MCF 10A (cell line): Measurements from ENCODE around the gene SLC25A4. TPM values are rescaled to one million over a fixed set of nuclear protein-coding genes. Genes with fewer than 3 reads are reported as not detected.

Source experiments
- BruUV-seq: library from RNA; stranded (reverse); fragments of 400-500 nt; replicated peaks from 2 replicates; lab custom pipeline; 2021; lab: Mats Ljungman, UMichigan
- CTCF ChIA-PET: fragments of 300-600 bp; sonication (Branson Sonifier 250); formaldehyde crosslinking; extraction: SDS; loops from one replicate; lab custom pipeline; 2021; ENCODE audit warnings: antibody characterized with exemption, inconsistent platforms; lab: Yijun Ruan, JAX
- POLR2A ChIA-PET: fragments of 300-600, 350-650 bp; sonication (Branson Sonifier 250); formaldehyde crosslinking; extraction: SDS; loops from one replicate; lab custom pipeline; 2020; ENCODE audit warnings: antibody characterized with exemption, inconsistent platforms; lab: Yijun Ruan, JAX
- DNase-seq: peaks from one replicate; pipeline ENCODE4 v3.0.0-alpha.2; 2018; ENCODE audit not compliant: unreplicated experiment
- H3K27ac Mint-ChIP-seq: one replicate; pipeline ENCODE4 v1.8.0; 2022; ENCODE audit warnings: mild to moderate bottlenecking, low read depth, mixed read lengths; ENCODE audit not compliant: unreplicated experiment
- H3K27me3 Mint-ChIP-seq: one replicate; pipeline ENCODE4 v1.8.0; 2022; ENCODE audit warnings: mixed read lengths; ENCODE audit not compliant: insufficient read depth, unreplicated experiment
- H3K36me3 Mint-ChIP-seq: one replicate; pipeline ENCODE4 v1.8.0; 2022; ENCODE audit warnings: mild to moderate bottlenecking, moderate library complexity, mixed read lengths; ENCODE audit not compliant: insufficient read depth, unreplicated experiment
- H3K4me1 Mint-ChIP-seq: one replicate; pipeline ENCODE4 v1.8.0; 2022; ENCODE audit warnings: mixed read lengths; ENCODE audit not compliant: insufficient read depth, unreplicated experiment
- H3K4me3 Mint-ChIP-seq: one replicate; pipeline ENCODE4 v1.8.0; 2022; ENCODE audit warnings: mild to moderate bottlenecking, moderate library complexity, mixed read lengths; ENCODE audit not compliant: unreplicated experiment
- H3K9me3 Mint-ChIP-seq: one replicate; pipeline ENCODE4 v1.8.0; 2022; ENCODE audit warnings: mixed read lengths; ENCODE audit not compliant: unreplicated experiment
- intact Hi-C: fragments of 100-400 bp; cut with micrococcal nuclease; formaldehyde crosslinking; loops from 2 replicates; pipeline ENCODE4 v1.14.1; 2022
- total RNA-seq: library from RNA; stranded (reverse); gene quantifications from 2 replicates; pipeline ENCODE4 v1.2.3, GENCODE V29; 2022
- TF ChIP-seq, protein P1 (sequence below): fragments of 200-600 bp; IDR thresholded peaks from one replicate; pipeline ENCODE4 v1.8.0; 2022; ENCODE audit warnings: antibody characterized with exemption, mild to moderate bottlenecking; ENCODE audit not compliant: unreplicated experiment

SLC25A4 gene
- total RNA-seq, 1 experiment from 2014 or later = 18.9 TPM

DNA sequence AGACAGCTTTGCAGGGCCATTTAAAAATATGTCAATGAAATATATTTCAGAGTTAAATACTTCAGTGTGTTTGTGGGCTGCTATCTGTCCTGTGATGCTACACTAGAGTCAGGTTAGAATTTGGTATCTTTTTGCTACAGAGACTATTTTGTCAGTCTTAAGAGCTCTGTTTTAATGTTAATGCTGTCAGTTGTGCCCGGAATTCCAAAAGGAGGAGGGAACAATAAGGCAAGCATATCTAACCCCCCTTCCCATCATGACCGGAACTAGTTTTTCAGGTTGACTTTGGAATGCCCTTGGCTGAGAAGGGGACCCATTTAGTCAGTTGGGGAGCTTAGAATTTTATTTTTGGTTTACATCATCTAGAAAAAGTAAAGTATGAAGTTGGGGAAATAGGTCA, 34.9 kb upstream of the SLC25A4 start:
- H3K27ac Mint-ChIP-seq = no peak overlapping the region

DNA sequence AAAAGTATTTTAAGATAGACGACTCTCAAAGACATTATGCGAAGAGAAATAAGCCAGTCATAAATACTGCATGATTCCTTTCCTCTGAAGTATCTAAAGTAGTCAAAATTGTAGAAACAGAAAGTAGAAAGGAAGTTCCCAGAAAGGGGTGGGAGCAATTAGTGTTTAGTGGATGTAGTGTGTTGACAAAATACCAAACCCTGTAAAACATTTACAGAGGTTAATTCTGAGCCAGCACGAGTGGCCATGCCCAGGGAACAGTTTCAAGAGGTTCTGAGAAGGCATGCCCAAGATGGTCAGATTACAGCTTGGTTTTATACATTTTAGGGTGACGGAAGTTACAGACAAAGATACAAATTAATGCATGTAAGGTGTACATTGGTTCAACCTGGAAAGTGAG, 34.4 kb upstream of the SLC25A4 start:
- no peaks in the 10 kb centered on the region for H3K36me3 Mint-ChIP-seq
- ChIA-PET CTCF (interaction anchor here (0.9 to 3.6 kb wide), 2 partner anchors 10 to 13 kb away, joined by 4 to 27 read pairs; no protein-coding TSS in a partner anchor), POLR2A (no interaction called here)
- TF ChIP-seq, protein P1, sequence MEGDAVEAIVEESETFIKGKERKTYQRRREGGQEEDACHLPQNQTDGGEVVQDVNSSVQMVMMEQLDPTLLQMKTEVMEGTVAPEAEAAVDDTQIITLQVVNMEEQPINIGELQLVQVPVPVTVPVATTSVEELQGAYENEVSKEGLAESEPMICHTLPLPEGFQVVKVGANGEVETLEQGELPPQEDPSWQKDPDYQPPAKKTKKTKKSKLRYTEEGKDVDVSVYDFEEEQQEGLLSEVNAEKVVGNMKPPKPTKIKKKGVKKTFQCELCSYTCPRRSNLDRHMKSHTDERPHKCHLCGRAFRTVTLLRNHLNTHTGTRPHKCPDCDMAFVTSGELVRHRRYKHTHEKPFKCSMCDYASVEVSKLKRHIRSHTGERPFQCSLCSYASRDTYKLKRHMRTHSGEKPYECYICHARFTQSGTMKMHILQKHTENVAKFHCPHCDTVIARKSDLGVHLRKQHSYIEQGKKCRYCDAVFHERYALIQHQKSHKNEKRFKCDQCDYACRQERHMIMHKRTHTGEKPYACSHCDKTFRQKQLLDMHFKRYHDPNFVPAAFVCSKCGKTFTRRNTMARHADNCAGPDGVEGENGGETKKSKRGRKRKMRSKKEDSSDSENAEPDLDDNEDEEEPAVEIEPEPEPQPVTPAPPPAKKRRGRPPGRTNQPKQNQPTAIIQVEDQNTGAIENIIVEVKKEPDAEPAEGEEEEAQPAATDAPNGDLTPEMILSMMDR = no peak
- peaks cover 5% of the 10 kb centered on the region for H3K4me1 Mint-ChIP-seq
- no peaks in the 10 kb centered on the region for H3K9me3 Mint-ChIP-seq
- DNase-seq = no peak
- intact Hi-C loops = no loop called here
- no peak overlapping the region for H3K27ac Mint-ChIP-seq
- H3K27me3 Mint-ChIP-seq = no peaks in the 10 kb centered on the region
- no TSS peak for BruUV-seq
- no peak overlapping the region for H3K4me3 Mint-ChIP-seq

More for the DNA sequence above, 34.9 kb upstream of the SLC25A4 start:
- Mint-ChIP-seq H3K36me3 (no peaks in the 10 kb centered on the region), H3K9me3 (no peaks in the 10 kb centered on the region), H3K4me1 (peaks cover 5% of the 10 kb centered on the region), H3K27me3 (no peaks in the 10 kb centered on the region), H3K4me3 (no peak overlapping the region)
- intact Hi-C loops = no loop called here
- POLR2A ChIA-PET = interaction anchor here (1.0 kb wide), 1 partner anchor 35 kb away, joined by 3 read pairs; the partner anchor contains the start of gene SLC25A4
- TF ChIP-seq, protein P1 = no peak
- CTCF ChIA-PET = interaction anchor here (0.7 to 3.6 kb wide), 4 partner anchors 10 to 96 kb away, joined by 3 to 27 read pairs (median 4); no protein-coding TSS in a partner anchor
- DNase-seq = no peak
- no TSS peak for BruUV-seq

DNA sequence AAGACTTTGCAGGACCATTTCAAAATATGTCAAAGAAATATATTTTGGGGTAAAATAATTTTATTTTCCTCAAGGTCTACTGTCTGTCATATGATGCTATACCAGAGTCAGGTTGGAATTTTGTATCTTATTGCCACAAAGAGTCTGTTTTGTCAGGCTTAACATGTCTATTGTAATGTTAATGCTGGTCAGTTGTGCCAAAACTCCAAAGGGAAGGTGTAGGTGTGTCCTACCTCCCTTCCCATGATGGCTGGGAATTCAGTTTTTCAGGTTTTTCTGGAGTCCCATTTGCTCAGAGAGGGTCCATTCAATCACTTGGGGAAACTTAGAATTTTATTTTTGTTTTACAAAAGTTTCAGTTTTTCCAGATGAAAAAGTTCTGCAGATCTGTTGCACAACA, 33.3 kb upstream of the SLC25A4 start:
- no peak overlapping the region for H3K27ac Mint-ChIP-seq
- DNase-seq = no peak
- TF ChIP-seq, protein P1 = no peak
- H3K36me3 Mint-ChIP-seq = no peaks in the 10 kb centered on the region
- no peak overlapping the region for H3K4me3 Mint-ChIP-seq
- no peaks in the 10 kb centered on the region for H3K9me3 Mint-ChIP-seq
- no TSS peak for BruUV-seq
- intact Hi-C loops = no loop called here
- CTCF ChIA-PET = interaction anchor here (1.5 kb wide), 1 partner anchor 13 kb away, joined by 3 read pairs; no protein-coding TSS in a partner anchor
- peaks cover 5% of the 10 kb centered on the region for H3K4me1 Mint-ChIP-seq
- POLR2A ChIA-PET = interaction anchor here (0.7 to 1.0 kb wide), 2 partner anchors 77 to 228 kb away, joined by 3 to 4 read pairs; no protein-coding TSS in a partner anchor
- H3K27me3 Mint-ChIP-seq = no peaks in the 10 kb centered on the region

DNA sequence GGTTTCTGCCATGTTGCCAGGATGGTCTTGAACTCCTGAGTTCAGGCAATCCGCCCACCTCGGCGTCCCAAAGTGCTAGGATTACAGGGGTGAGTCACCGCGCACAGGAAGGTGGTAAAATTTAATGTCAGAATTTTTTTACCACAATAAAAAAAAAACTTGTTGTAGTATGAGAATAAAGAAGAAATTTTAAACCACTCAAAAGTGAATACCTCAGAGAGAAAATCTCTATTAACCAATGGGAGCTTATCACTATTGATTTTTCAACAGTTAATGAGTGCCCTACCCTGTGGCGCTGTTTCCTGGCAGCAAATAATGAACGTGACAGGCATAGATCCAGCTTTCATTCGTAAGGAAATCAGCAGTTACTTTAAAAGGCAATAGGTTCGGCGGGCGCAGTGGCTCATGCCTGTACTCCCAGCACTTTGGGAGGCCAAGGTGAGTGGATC, 32.7 kb upstream of the SLC25A4 start:
- H3K27ac Mint-ChIP-seq = peak overlapping the region; percentile 63
- ChIA-PET CTCF (interaction anchor here (0.6 to 1.5 kb wide), 3 partner anchors 8 to 812 kb away, joined by 3 read pairs; no protein-coding TSS in a partner anchor), POLR2A (interaction anchor here (0.7 to 1.0 kb wide), 2 partner anchors 78 to 228 kb away, joined by 3 to 4 read pairs; no protein-coding TSS in a partner anchor)
- BruUV-seq = no TSS peak
- peaks cover 5% of the 10 kb centered on the region for H3K4me1 Mint-ChIP-seq
- H3K9me3 Mint-ChIP-seq = no peaks in the 10 kb centered on the region
- no peaks in the 10 kb centered on the region for H3K36me3 Mint-ChIP-seq
- TF ChIP-seq, protein P1 = no peak
- H3K27me3 Mint-ChIP-seq = no peaks in the 10 kb centered on the region
- no peak overlapping the region for H3K4me3 Mint-ChIP-seq
- no peak for DNase-seq
- intact Hi-C loops = no loop called here
